HCT116 (cell line): ENCODE measurements around the gene SLC14A1. TPM values are rescaled to one million over a fixed set of nuclear protein-coding genes. Genes with fewer than 3 reads are reported as not detected.

ENCODE experiments used
- ATAC-seq: fragments of 200-7000 bp; cut with Tn5 transposase; 2 replicates; pipeline ENCODE4 v1.9.1; 2020; ENCODE audit warnings: mild to moderate bottlenecking, moderate library complexity
- BruUV-seq: library from RNA; stranded (reverse); fragments of 400-500 nt; replicated peaks from 2 replicates; lab custom pipeline; 2021; lab: Mats Ljungman, UMichigan
- CTCF ChIA-PET: fragments of 300-600 bp; sonication (Branson Sonifier 250); formaldehyde crosslinking; loops from one replicate; lab custom pipeline; 2021; ENCODE audit warnings: antibody characterized with exemption; lab: Charles Lee
- POLR2A ChIA-PET: fragments of 300-600, 350-600 bp; sonication (Branson Sonifier 250); formaldehyde crosslinking; loops from one replicate; lab custom pipeline; 2021; ENCODE audit warnings: antibody characterized with exemption; lab: Charles Lee
- RAD21 ChIA-PET, 2 experiments: fragments of 300-600 bp; sonication (Branson Sonifier 250); formaldehyde crosslinking; loops; one replicate each; lab custom pipeline; 2023; ENCODE audit warnings: low total read pairs in 2 of 2; ENCODE audit not compliant: uncharacterized antibody in 2 of 2, unreplicated experiment in 2 of 2, low non-redundant PET in 1 of 2; lab: Charles Lee
- DNase-seq: peaks from one replicate; pipeline ENCODE4 v3.0.0-alpha.2; 2010; ENCODE audit warnings: low read depth, low spot score
- H2AFZ ChIP-seq: fragments of 200-600 bp; shearing (Covaris generic), sonication (generic); 2 replicates; pipeline ENCODE4 v1.6.1; 2017; ENCODE audit warnings: low read depth, mixed run types, mixed read lengths, antibody characterized with exemption, low read length; ENCODE audit not compliant: poor library complexity, severe bottlenecking
- H3K27ac ChIP-seq: 2 replicates; pipeline ENCODE4 v1.5.1; 2012; ENCODE audit warnings: low read depth, low read length
- H3K27me3 ChIP-seq: fragments of 200-600 bp; sonication (generic); 2 replicates; pipeline ENCODE4 v1.6.1; 2016; ENCODE audit warnings: mixed run types, low read length, mixed read lengths; ENCODE audit not compliant: insufficient read depth
- H3K36me3 ChIP-seq, 2 experiments: fragments of 200-500 bp in 1 of 2; fragments of 200-600 bp in 1 of 2; sonication (Bioruptor generic) in 1 of 2; sonication (generic) in 1 of 2; 2 replicates each; pipeline versions ENCODE4 v1.5.1 to v1.6.1; 2014 to 2016; ENCODE audit warnings: low read length in 2 of 2, inconsistent platforms in 1 of 2, mixed read lengths in 1 of 2, mixed run types in 1 of 2; ENCODE audit not compliant: insufficient read depth in 2 of 2, control insufficient read depth in 1 of 2
- H3K4me1 ChIP-seq, 2 experiments: fragments of 200-600 bp in 1 of 2; sonication (generic) in 1 of 2; 2 replicates each; pipeline versions ENCODE4 v1.5.1 to v1.6.1; 2012 to 2017; ENCODE audit warnings: low read length in 2 of 2, inconsistent platforms in 1 of 2, mild to moderate bottlenecking in 1 of 2, mixed read lengths in 1 of 2, mixed run types in 1 of 2, moderate library complexity in 1 of 2; ENCODE audit not compliant: insufficient read depth in 2 of 2, control insufficient read depth in 1 of 2
- H3K4me2 ChIP-seq: fragments of 200-600 bp; sonication (generic); 2 replicates; pipeline ENCODE4 v1.6.1; 2017; ENCODE audit warnings: mixed run types, low read length, mixed read lengths
- H3K4me3 ChIP-seq, 2 experiments: fragments of 200-600 bp in 1 of 2; sonication (generic) in 1 of 2; replicated peaks in 1 of 2; 2 replicates each; pipeline ENCODE4 v1.5.1; 2011 to 2016; ENCODE audit warnings: low read length in 2 of 2, control low read depth in 1 of 2, low read depth in 1 of 2, mild to moderate bottlenecking in 1 of 2, mixed read lengths in 1 of 2, mixed run types in 1 of 2
- H3K79me2 ChIP-seq: fragments of 200-600 bp; sonication (generic); 2 replicates; pipeline ENCODE4 v1.6.1; 2017; ENCODE audit warnings: mild to moderate bottlenecking, mixed run types, low read length, moderate library complexity, mixed read lengths; ENCODE audit not compliant: insufficient read depth
- H3K9ac ChIP-seq: fragments of 200-600 bp; sonication (generic); 2 replicates; pipeline ENCODE4 v1.6.1; 2016; ENCODE audit warnings: low read length, mixed read lengths
- H3K9me2 ChIP-seq: fragments of 200-600 bp; sonication (generic), shearing (Covaris generic); 2 replicates; pipeline ENCODE4 v1.6.1; 2017; ENCODE audit warnings: mixed run types, mild to moderate bottlenecking, moderate library complexity; ENCODE audit not compliant: insufficient read depth
- H3K9me3 ChIP-seq, 2 experiments: fragments of 200-500 bp in 1 of 2; fragments of 200-600 bp in 1 of 2; sonication (Bioruptor generic) in 1 of 2; sonication (generic) in 1 of 2; 2 replicates each; pipeline ENCODE4 v1.6.1; 2014 to 2017; ENCODE audit warnings: low read length in 2 of 2, mixed read lengths in 2 of 2, inconsistent platforms in 1 of 2, low read depth in 1 of 2, mild to moderate bottlenecking in 1 of 2, mixed run types in 1 of 2, moderate library complexity in 1 of 2; ENCODE audit not compliant: control insufficient read depth in 1 of 2, insufficient read depth in 1 of 2
- H4K20me1 ChIP-seq: fragments of 200-600 bp; sonication (generic), shearing (Covaris generic); 2 replicates; pipeline ENCODE4 v1.6.1; 2017; ENCODE audit warnings: mixed run types, mild to moderate bottlenecking, moderate library complexity; ENCODE audit not compliant: insufficient read depth
- ATF3 ChIP-seq: IDR thresholded peaks from 2 replicates; pipeline ENCODE4 v1.6.1; 2012
- CBX3 ChIP-seq: IDR thresholded peaks from 2 replicates; pipeline ENCODE4 v1.6.1; 2012; ENCODE audit warnings: low read depth
- CEBPB ChIP-seq: IDR thresholded peaks from 2 replicates; pipeline ENCODE4 v1.6.1; 2012; ENCODE audit warnings: low read depth
- EGR1 ChIP-seq: IDR thresholded peaks from 2 replicates; pipeline ENCODE4 v1.6.1; 2012; ENCODE audit warnings: low read depth
- ELF1 ChIP-seq: IDR thresholded peaks from 2 replicates; pipeline ENCODE4 v1.6.1; 2012; ENCODE audit warnings: low read depth, borderline replicate concordance
- EZH2 ChIP-seq: fragments of 200-600 bp; sonication (generic); IDR thresholded peaks from 2 replicates; pipeline ENCODE4 v1.6.1; 2017; ENCODE audit warnings: antibody characterized with exemption, mixed run types
- EZH2phosphoT487 ChIP-seq: fragments of 200-600 bp; IDR thresholded peaks from 2 replicates; pipeline ENCODE4 v1.6.1; 2018; ENCODE audit warnings: antibody characterized with exemption, borderline replicate concordance
- JUND ChIP-seq: IDR thresholded peaks from 2 replicates; pipeline ENCODE4 v1.6.1; 2012
- POLR2A ChIP-seq: IDR thresholded peaks from 2 replicates; pipeline ENCODE4 v1.7.0; 2011; ENCODE audit warnings: borderline replicate concordance; ENCODE audit not compliant: insufficient read depth, insufficient read length; ENCODE audit errors: extremely low read depth
- POLR2AphosphoS5 ChIP-seq: IDR thresholded peaks from 2 replicates; pipeline ENCODE4 v1.6.1; 2011; ENCODE audit warnings: mild to moderate bottlenecking, low read depth, low read length, moderate library complexity
- RAD21 ChIP-seq: IDR thresholded peaks from 2 replicates; pipeline ENCODE4 v1.6.1; 2012; ENCODE audit warnings: low read depth, mild to moderate bottlenecking
- SIN3A ChIP-seq: IDR thresholded peaks from 2 replicates; pipeline ENCODE4 v1.6.1; 2012; ENCODE audit warnings: low read depth
- SP1 ChIP-seq: IDR thresholded peaks from 2 replicates; pipeline ENCODE4 v1.6.1; 2012; ENCODE audit warnings: low read depth
- TCF7L2 ChIP-seq: IDR thresholded peaks from 2 replicates; pipeline ENCODE4 v1.7.0; 2011; ENCODE audit warnings: borderline replicate concordance, inconsistent platforms; ENCODE audit not compliant: insufficient read depth, insufficient read length; ENCODE audit errors: extremely low read depth
- ZFX ChIP-seq: fragments of 450-650 bp; IDR thresholded peaks from 2 replicates; pipeline ENCODE4 v1.6.1; 2017
- ZNF274 ChIP-seq: fragments of 200-500 bp; sonication (Bioruptor generic); IDR thresholded peaks from 2 replicates; pipeline ENCODE4 v1.6.1; 2014; ENCODE audit warnings: mild to moderate bottlenecking, low read depth, low read length, inconsistent platforms
- intact Hi-C: fragments of 100-400 bp; cut with micrococcal nuclease; formaldehyde crosslinking; loops from 2 replicates; pipeline ENCODE4 v1.10.0; 2022
- total RNA-seq: library from RNA; stranded (reverse); gene quantifications from one replicate; pipeline ENCODE4 v1.2.1, GENCODE V29; 2021; ENCODE audit not compliant: unreplicated experiment
- TF ChIP-seq, protein P1 (sequence below): IDR thresholded peaks from 2 replicates; pipeline ENCODE4 v1.6.1; 2012
- TF ChIP-seq, protein P2 (sequence below): IDR thresholded peaks from 2 replicates; pipeline ENCODE4 v1.6.1; 2012; ENCODE audit warnings: low read depth

The SLC14A1 gene
- total RNA-seq, 1 experiment from 2014 or later: not detected

DNA sequence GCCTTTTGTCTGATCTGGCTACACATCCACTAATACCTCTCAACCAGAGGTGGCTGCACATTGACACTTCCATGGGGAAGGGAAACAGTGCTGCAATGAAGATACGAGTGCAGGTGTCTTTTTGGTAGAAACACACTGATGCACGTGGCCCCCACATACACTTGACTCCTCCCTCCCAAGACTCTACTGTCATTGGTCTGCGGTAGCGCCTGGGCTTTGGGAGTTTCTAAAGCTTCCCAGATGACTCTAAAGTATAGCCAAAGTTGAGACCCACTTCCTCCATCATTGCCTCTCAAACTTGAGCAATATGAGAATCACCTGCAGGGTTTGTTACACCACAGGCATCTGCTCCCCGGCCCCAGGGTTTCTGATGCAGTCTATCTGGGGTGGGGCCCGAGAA lies 11.0 kb downstream of the SLC14A1 start:
- Histone ChIP-seq H3K9me3 (no peaks in the 10 kb centered on the region), H2AFZ (no peak overlapping the region), H4K20me1 (no peaks in the 10 kb centered on the region), H3K4me3 (no peak overlapping the region), H3K27me3 (no peaks in the 10 kb centered on the region), H3K9ac (no peak overlapping the region), H3K36me3 (no peaks in the 10 kb centered on the region), H3K4me2 (no peak overlapping the region), H3K27ac (no peak overlapping the region), H3K9me2 (0 out of 2 replicates have a peak, but pooled peaks cover 1% of the 10 kb centered on the region), H3K4me1 (no peaks in the 10 kb centered on the region), H3K79me2 (no peaks in the 10 kb centered on the region)
- DNase-seq: no peak
- ChIA-PET POLR2A (no interaction called here), CTCF (no interaction called here), RAD21 (no interaction called here)
- ATAC-seq: no peak
- no TSS peak for BruUV-seq
- TF ChIP-seq, protein P1, sequence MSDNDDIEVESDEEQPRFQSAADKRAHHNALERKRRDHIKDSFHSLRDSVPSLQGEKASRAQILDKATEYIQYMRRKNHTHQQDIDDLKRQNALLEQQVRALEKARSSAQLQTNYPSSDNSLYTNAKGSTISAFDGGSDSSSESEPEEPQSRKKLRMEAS: no peak
- TF ChIP-seq JUND: no peak
- TF ChIP-seq SP1: no peak
- TF ChIP-seq, protein P2, sequence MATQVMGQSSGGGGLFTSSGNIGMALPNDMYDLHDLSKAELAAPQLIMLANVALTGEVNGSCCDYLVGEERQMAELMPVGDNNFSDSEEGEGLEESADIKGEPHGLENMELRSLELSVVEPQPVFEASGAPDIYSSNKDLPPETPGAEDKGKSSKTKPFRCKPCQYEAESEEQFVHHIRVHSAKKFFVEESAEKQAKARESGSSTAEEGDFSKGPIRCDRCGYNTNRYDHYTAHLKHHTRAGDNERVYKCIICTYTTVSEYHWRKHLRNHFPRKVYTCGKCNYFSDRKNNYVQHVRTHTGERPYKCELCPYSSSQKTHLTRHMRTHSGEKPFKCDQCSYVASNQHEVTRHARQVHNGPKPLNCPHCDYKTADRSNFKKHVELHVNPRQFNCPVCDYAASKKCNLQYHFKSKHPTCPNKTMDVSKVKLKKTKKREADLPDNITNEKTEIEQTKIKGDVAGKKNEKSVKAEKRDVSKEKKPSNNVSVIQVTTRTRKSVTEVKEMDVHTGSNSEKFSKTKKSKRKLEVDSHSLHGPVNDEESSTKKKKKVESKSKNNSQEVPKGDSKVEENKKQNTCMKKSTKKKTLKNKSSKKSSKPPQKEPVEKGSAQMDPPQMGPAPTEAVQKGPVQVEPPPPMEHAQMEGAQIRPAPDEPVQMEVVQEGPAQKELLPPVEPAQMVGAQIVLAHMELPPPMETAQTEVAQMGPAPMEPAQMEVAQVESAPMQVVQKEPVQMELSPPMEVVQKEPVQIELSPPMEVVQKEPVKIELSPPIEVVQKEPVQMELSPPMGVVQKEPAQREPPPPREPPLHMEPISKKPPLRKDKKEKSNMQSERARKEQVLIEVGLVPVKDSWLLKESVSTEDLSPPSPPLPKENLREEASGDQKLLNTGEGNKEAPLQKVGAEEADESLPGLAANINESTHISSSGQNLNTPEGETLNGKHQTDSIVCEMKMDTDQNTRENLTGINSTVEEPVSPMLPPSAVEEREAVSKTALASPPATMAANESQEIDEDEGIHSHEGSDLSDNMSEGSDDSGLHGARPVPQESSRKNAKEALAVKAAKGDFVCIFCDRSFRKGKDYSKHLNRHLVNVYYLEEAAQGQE: no peak
- no peak for TF ChIP-seq RAD21
- no peak for TF ChIP-seq CBX3
- no peak for TF ChIP-seq ZNF274
- TF ChIP-seq ATF3: no peak
- no peak for TF ChIP-seq POLR2AphosphoS5
- no peak for TF ChIP-seq EZH2phosphoT487
- no peak for TF ChIP-seq TCF7L2
- no peak for TF ChIP-seq SIN3A
- no peak for TF ChIP-seq EZH2
- no peak for TF ChIP-seq EGR1
- TF ChIP-seq POLR2A: no peak
- no peak for TF ChIP-seq ELF1
- TF ChIP-seq ZFX: no peak
- TF ChIP-seq CEBPB: no peak
- intact Hi-C loops: no loop called here
